Left ventricle myocardium inferior (tissue), 1 donor: Measurements from ENCODE around the gene FKBP5. TPM values are rescaled to one million over a fixed set of nuclear protein-coding genes. Genes with fewer than 3 reads are reported as not detected.

Source experiments
- DNase-seq: peaks from one replicate; pipeline ENCODE4 v3.0.0-alpha.2; 2020
- H3K27ac ChIP-seq: fragments of 200-600 bp; replicated peaks from 2 replicates; pipeline ENCODE4 v1.8.0; 2021
- H3K27me3 ChIP-seq: fragments of 200-600 bp; 2 replicates; pipeline ENCODE4 v1.8.0; 2021; ENCODE audit warnings: low read depth
- H3K36me3 ChIP-seq: fragments of 200-600 bp; 2 replicates; pipeline ENCODE4 v1.8.0; 2021
- H3K4me1 ChIP-seq: fragments of 200-600 bp; 2 replicates; pipeline ENCODE4 v1.8.0; 2021
- H3K4me3 ChIP-seq: fragments of 200-600 bp; 2 replicates; pipeline ENCODE4 v1.8.0; 2021; ENCODE audit warnings: mild to moderate bottlenecking, moderate library complexity
- H3K9me3 ChIP-seq: fragments of 200-600 bp; replicated peaks from 2 replicates; pipeline ENCODE4 v1.8.0; 2021
- intact Hi-C: fragments of 100-400 bp; cut with micrococcal nuclease; formaldehyde crosslinking; loops from one replicate; pipeline ENCODE4 v1.11.0; 2022
- total RNA-seq: library from RNA; stranded (reverse); fragmentation: NEBNext Ultra II Directional; extraction: Animal tissue kit (Norgen Biotek cat#: 25700); gene quantifications from one replicate; pipeline ENCODE4 v1.2.1, GENCODE V29; 2021
- TF ChIP-seq, protein P1 (sequence below): fragments of 200-600 bp; IDR thresholded peaks from 2 replicates; pipeline ENCODE4 v1.8.0; 2021; ENCODE audit warnings: antibody characterized with exemption, mild to moderate bottlenecking, borderline replicate concordance
- donor health status: DM: no; HTN: yes; CAD: no; lungs with severe emphysema.

The FKBP5 gene
- total RNA-seq, 1 donor from 2014 or later, result 101 TPM

DNA sequence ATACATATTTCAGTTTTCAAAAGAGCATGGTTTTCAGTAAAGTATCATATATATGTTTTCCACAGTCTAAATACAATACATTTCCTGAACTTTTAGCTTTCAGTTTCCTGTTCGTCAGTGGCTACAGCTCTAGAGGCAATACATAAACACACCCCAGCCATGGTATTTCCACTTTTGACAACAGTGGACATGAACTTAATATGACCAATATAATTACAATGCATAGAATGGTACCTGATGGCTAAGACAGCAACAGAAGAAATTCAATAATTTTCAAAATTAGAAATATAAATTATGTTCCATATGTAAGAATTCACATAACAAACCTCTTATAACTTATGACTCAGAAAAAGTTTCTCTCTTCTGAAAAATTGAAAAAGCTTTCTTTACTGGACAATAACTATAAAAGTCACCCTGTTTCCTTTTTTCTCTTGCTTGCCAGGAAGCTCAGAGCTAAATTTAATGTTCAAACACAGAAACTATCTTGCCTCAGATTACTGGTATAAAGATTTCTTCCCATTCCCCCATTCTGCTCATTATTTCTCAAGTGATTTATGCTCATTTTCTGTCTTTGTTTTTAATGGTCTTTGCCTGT lies 19.2 kb downstream of the FKBP5 start:
- peak overlapping the region; percentile 26 for H3K4me3 ChIP-seq
- no peaks in the 10 kb centered on the region for H3K27me3 ChIP-seq
- peaks cover 31% of the 10 kb centered on the region for H3K36me3 ChIP-seq
- H3K4me1 ChIP-seq, result peaks cover 73% of the 10 kb centered on the region
- no peak for DNase-seq
- no peaks in the 10 kb centered on the region for H3K9me3 ChIP-seq
- TF ChIP-seq, protein P1, sequence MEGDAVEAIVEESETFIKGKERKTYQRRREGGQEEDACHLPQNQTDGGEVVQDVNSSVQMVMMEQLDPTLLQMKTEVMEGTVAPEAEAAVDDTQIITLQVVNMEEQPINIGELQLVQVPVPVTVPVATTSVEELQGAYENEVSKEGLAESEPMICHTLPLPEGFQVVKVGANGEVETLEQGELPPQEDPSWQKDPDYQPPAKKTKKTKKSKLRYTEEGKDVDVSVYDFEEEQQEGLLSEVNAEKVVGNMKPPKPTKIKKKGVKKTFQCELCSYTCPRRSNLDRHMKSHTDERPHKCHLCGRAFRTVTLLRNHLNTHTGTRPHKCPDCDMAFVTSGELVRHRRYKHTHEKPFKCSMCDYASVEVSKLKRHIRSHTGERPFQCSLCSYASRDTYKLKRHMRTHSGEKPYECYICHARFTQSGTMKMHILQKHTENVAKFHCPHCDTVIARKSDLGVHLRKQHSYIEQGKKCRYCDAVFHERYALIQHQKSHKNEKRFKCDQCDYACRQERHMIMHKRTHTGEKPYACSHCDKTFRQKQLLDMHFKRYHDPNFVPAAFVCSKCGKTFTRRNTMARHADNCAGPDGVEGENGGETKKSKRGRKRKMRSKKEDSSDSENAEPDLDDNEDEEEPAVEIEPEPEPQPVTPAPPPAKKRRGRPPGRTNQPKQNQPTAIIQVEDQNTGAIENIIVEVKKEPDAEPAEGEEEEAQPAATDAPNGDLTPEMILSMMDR, result no peak
- intact Hi-C loops, result no loop called here
- H3K27ac ChIP-seq, result peak overlapping the region; percentile 14

DNA sequence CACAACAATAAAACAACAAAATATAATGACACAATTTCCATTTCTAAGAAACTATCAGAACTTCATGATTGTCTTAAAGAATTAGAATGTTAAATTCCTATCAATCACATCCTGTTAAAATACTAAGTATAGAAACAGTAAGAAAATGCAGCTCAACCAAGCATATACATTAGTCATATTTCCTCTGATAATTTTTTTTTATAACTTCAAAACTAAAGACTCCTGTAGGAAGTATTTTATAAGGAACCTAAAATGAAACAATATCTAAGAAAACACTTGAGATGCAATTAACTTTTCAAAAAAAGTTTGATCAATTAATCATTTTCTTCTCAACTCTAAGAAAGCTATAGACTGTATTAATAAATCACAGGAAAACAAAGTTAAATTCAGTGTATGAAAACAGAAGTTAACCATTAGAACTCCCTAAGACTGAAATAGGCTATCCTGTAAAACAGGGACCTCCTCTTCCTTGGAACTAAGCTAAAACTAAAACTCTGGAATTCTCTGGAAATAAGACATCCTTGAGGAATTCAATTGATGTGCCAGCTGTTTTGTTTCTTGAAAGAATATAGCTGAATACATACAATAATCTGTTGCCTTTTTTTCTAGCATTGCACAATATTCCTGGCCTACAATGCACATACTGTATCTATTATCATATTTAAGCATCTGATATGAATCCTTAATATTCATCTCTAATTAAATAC lies 19.8 kb downstream of the FKBP5 start:
- intact Hi-C loops, result no loop called here
- Histone ChIP-seq H3K36me3 (peaks cover 31% of the 10 kb centered on the region), H3K4me3 (peak overlapping the region; percentile 26), H3K9me3 (no peaks in the 10 kb centered on the region), H3K27me3 (no peaks in the 10 kb centered on the region), H3K4me1 (peaks cover 74% of the 10 kb centered on the region), H3K27ac (peak overlapping the region; percentile 14)
- DNase-seq, result no peak
- TF ChIP-seq, protein P1, result no peak

GRCh38 chr6:35668096-35668495 lies 20.6 kb downstream of the FKBP5 start:
- intact Hi-C loops, result no loop called here
- DNase-seq, result no peak
- TF ChIP-seq, protein P1, result no peak
- peaks cover 79% of the 10 kb centered on the region for H3K4me1 ChIP-seq
- no peaks in the 10 kb centered on the region for H3K9me3 ChIP-seq
- peaks cover 28% of the 10 kb centered on the region for H3K36me3 ChIP-seq
- peak overlapping the region; percentile 2 for H3K4me3 ChIP-seq
- no peak overlapping the region for H3K27ac ChIP-seq
- H3K27me3 ChIP-seq, result no peaks in the 10 kb centered on the region

DNA sequence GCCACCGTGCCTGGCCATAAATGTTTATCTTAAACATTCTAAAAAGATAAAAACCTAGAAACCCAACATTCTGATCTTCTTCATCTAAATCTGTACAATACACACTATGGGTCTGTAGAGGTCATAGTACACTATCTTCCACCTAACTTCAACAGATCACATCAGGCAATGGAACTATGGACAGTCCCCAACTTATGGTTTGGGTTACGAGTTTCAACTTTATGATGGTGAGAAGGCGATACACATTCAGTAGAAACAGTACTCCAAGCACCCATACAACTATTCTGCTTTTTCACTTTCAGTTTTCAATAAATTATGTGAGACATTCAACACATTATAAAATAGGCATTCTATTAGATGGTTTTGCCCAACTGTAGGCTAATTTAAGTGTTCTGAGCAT lies 23.1 kb downstream of the FKBP5 start:
- intact Hi-C loops, result no loop called here
- no peaks in the 10 kb centered on the region for H3K9me3 ChIP-seq
- TF ChIP-seq, protein P1, result no peak
- H3K27ac ChIP-seq, result no peak overlapping the region
- H3K36me3 ChIP-seq, result peaks cover 16% of the 10 kb centered on the region
- H3K4me3 ChIP-seq, result no peak overlapping the region
- no peaks in the 10 kb centered on the region for H3K27me3 ChIP-seq
- peaks cover 84% of the 10 kb centered on the region for H3K4me1 ChIP-seq
- DNase-seq, result no peak

DNA sequence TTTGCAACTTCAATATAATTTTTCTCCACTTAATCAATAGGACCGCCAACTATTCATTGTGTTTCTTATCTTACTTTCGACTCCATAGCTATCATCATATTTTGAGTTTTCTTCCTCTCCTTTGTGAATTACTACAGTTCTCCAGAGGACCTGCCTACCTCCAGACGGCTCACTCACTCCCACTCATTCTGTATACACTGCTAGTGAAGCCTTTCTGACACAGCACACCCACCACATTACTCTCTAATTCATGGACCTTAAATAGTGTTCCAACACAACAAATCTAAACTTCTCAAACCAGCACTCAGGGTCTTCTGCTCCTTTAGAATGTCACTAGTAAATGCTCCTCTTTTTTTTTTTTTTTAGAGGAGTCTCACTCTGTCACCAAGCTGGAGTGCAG lies 23.8 kb downstream of the FKBP5 start:
- Histone ChIP-seq H3K27ac (no peak overlapping the region), H3K4me3 (no peak overlapping the region), H3K27me3 (no peaks in the 10 kb centered on the region), H3K4me1 (peaks cover 77% of the 10 kb centered on the region), H3K36me3 (peaks cover 12% of the 10 kb centered on the region), H3K9me3 (no peaks in the 10 kb centered on the region)
- intact Hi-C loops, result no loop called here
- DNase-seq, result no peak
- TF ChIP-seq, protein P1, result no peak
